Stimulated activated naive CD8-positive, alpha-beta T cell treated with anti-CD3 and anti-CD28 coated beads, Interleukin-15, amount 100 ng/mL, for 72 hours (primary cell): Measurements from ENCODE around the gene CDK1.

Experiments
- ATAC-seq: fragments of 150-1000 bp; cut with Tn5 transposase; 2 replicates; pipeline ENCODE4 v1.10.0; 2021; ENCODE audit warnings: mild to moderate bottlenecking, moderate library complexity
- DNase-seq, 2 donors: peaks; one replicate each; pipeline ENCODE4 v3.0.0; 2021 to 2022
- H3K27ac Mint-ChIP-seq, 2 donors: one replicate each; pipeline ENCODE4 v1.8.0; 2022; ENCODE audit warnings: mild to moderate bottlenecking in 2 of 2, mixed read lengths in 2 of 2, moderate library complexity in 2 of 2
- H3K27me3 Mint-ChIP-seq: one replicate; pipeline ENCODE4 v1.8.0; 2022; ENCODE audit warnings: mixed read lengths
- H3K4me1 Mint-ChIP-seq: one replicate; pipeline ENCODE4 v1.8.0; 2022; ENCODE audit warnings: mild to moderate bottlenecking, mixed read lengths
- H3K4me3 Mint-ChIP-seq, 2 donors: one replicate each; pipeline ENCODE4 v1.8.0; 2022; ENCODE audit warnings: mild to moderate bottlenecking in 2 of 2, mixed read lengths in 2 of 2, moderate library complexity in 1 of 2
- H3K9me3 Mint-ChIP-seq, 2 donors: one replicate each; pipeline ENCODE4 v1.8.0; 2022; ENCODE audit warnings: mixed read lengths in 2 of 2

The CDK1 gene

DNA sequence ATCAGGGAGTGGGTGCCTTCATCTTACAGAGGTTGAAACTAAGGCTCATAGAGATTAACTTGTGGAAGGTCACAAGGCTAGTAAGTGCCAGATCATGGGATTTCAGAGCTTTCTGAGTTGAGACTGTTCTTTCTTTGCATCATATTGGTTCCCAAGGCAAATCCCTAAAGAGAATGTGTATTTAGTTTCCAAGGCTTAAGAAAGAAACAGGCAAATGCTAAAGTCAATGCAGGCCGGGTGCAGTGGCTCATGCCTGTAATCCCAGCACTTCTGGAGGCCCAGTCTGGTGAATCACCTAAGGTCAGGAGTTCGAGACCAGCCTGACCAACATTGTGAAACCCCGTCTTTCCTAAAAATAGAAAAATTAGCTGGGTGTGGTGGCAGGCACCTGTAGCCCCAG, 19.8 kb downstream of the CDK1 start:
- ATAC-seq (no peak), DNase-seq (no peak)
- Mint-ChIP-seq H3K27ac (peak overlapping the region in 1 of 2 donors; percentile 54), H3K9me3 (no peaks in the 10 kb centered on the region), H3K4me3 (no peak overlapping the region), H3K4me1 (peaks cover under 1% of the 10 kb centered on the region), H3K27me3 (no peaks in the 10 kb centered on the region)

DNA sequence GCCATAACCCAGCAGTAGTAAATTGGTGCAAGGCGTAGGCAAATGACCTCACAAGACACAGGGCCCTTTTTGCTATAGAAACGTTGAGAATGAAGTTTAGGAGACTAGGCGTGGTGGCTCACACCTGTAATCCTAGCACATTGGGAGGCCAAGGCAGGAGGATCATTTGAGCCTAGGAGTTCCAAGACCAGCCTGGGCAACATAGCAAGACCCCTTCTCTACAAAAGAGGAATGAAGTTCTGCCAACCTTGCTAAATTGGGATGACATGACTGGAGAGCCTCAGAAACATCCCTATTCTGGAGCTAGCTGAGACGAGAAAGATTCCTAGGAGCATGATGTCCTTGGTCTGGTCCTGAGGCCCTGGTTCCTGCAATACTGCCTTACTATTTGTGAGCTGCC, 20.6 kb downstream of the CDK1 start:
- DNase-seq = no peak
- Mint-ChIP-seq H3K27ac (no peak overlapping the region), H3K4me3 (no peak overlapping the region), H3K27me3 (no peaks in the 10 kb centered on the region), H3K9me3 (no peaks in the 10 kb centered on the region), H3K4me1 (peaks cover 5% of the 10 kb centered on the region)
- peak; percentile 9 for ATAC-seq

DNA sequence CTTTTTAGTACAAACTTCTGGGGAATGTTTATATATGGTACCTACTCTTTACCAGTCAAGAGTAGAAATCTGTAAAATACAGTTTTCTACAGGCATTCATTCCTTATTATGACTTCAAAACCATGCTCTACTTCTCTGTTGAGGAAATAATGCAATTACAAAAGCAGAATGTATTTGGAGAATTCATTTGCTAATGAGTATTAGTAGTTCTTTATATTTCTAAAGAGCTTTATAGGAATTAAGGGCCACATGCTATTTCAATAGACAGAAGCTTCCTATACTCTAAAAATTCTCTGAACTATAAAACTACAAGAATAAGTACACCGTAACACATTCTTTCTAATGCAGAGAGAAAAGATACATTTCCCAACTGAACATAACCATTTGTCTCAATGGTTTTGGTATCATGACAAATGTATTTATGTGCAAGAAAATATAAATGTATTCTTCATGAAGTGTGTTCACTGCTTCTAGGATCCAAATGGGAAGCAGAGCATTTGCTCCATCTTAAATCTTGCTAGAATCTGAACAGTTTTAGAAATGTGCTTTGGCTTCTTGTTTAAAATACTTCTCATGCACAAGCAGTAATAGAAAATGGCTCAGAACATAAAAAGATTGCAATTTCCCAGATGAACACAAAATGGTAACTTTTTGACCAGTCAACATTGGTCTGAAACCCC, 21.8 kb downstream of the CDK1 start:
- H3K27me3 Mint-ChIP-seq = no peaks in the 10 kb centered on the region
- no peak overlapping the region for H3K4me3 Mint-ChIP-seq
- no peak for DNase-seq
- ATAC-seq = no peak
- H3K27ac Mint-ChIP-seq = no peak overlapping the region
- H3K4me1 Mint-ChIP-seq = peaks cover 5% of the 10 kb centered on the region
- H3K9me3 Mint-ChIP-seq = no peaks in the 10 kb centered on the region

DNA sequence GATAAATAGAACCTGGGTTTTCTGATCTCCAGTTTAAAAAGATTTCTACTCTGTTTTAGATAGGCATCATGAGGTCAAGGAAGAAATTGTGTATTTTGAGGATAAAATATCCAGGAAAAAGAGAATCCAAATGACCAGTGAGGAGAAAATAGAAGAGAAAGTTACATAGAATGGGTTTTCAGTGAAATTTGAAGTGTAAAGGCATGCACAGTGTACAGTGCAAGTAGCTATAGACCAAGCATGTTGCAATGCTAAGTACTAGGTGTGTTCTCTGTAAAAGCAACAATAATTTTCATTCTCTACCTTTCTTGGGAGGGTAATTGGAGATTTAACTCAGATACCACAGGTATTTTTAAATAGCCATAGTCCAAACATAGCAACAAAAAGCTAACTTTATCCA, 22.6 kb downstream of the CDK1 start:
- DNase-seq (no peak), ATAC-seq (no peak)
- Mint-ChIP-seq H3K4me1 (peaks cover 5% of the 10 kb centered on the region), H3K9me3 (no peaks in the 10 kb centered on the region), H3K27me3 (no peaks in the 10 kb centered on the region), H3K4me3 (no peak overlapping the region), H3K27ac (no peak overlapping the region)

DNA sequence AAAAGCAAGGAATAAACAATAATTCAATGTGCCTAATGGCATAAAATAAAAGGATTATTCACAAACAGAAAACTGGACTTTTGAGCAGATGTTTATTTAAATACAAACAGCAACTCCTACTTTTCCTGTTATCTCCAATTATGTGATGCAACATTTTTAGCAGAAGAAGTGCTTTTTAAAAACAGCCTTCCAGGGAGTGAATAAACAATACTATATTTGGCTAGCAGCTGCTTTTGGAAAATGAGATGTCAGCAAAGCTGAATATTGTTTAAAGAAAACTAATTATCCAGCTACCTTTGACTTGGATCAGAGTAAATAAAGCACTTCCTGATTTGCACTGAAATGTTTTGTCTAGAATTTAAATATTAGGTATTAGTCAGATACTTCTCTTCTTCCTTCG, 23.2 kb downstream of the CDK1 start:
- ATAC-seq (no peak), DNase-seq (no peak)
- H3K27me3 Mint-ChIP-seq = no peaks in the 10 kb centered on the region
- no peak overlapping the region for H3K27ac Mint-ChIP-seq
- H3K9me3 Mint-ChIP-seq = no peaks in the 10 kb centered on the region
- H3K4me3 Mint-ChIP-seq = no peak overlapping the region
- H3K4me1 Mint-ChIP-seq = peaks cover 5% of the 10 kb centered on the region

DNA sequence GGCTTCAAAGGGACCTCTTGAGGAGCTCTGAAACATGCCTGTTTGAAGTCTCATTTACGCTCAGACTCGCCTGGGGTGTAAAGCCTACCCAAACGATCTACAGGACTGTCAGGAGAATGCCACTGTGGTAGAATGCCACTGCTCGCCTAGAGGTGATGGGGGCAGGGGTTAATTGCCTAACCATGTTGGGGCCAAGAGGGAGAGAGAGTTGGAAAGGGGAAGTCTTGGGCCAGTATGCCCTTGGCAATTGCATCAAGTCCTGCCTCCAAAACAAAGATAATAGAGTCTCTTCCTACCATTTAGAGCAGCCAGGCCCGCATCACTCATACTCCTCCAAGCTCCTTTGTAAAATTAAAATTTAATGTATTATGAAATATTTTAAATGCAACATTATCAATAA, 25.2 kb downstream of the CDK1 start:
- no peak for ATAC-seq
- Mint-ChIP-seq H3K4me3 (no peak overlapping the region), H3K4me1 (peaks cover 5% of the 10 kb centered on the region), H3K27me3 (no peaks in the 10 kb centered on the region), H3K9me3 (no peaks in the 10 kb centered on the region), H3K27ac (no peak overlapping the region)
- no peak for DNase-seq

DNA sequence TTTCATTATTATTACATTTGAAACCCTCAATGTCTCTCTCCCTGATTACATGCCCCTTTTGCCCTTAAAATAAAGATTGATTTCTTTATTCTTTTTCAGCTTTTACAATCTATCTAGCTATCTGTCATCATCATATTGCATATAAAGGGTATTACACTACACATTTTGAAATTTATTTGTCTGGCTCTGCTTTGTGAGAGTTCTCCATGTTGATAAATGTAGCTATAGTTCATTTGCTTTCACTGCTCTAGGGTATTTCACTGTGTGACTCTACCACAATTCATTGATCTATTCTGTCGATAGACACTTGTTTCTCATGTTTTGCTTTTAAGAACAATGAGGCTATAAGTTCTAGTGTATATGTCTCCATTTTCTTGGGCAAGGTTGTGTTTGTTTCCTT, 25.6 kb downstream of the CDK1 start:
- Mint-ChIP-seq H3K9me3 (no peaks in the 10 kb centered on the region), H3K4me3 (no peak overlapping the region), H3K4me1 (peaks cover 5% of the 10 kb centered on the region), H3K27ac (no peak overlapping the region), H3K27me3 (no peaks in the 10 kb centered on the region)
- ATAC-seq (no peak), DNase-seq (no peak)

DNA sequence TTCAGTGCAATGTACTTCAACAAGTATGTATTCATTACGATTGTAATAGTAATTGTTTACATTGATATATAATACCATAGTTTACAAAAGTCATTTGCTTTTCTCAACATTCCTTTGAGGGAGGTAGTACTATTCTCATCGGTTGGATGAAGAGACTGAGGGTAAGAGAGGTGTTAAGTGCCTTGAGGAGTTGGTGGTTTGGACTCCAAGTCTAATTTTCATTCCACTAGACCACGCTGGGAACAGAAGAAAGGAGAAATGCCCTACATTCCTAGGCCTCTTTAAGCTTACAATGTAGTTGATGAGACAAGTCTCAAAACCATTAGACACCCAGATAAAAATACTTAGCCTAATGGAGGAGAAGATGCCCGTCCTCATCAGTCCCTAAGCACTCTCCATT, 28.6 kb downstream of the CDK1 start:
- no peak overlapping the region for H3K27ac Mint-ChIP-seq
- H3K27me3 Mint-ChIP-seq = no peaks in the 10 kb centered on the region
- peaks cover 5% of the 10 kb centered on the region for H3K4me1 Mint-ChIP-seq
- DNase-seq (no peak), ATAC-seq (no peak)
- H3K4me3 Mint-ChIP-seq = no peak overlapping the region
- no peaks in the 10 kb centered on the region for H3K9me3 Mint-ChIP-seq

DNA sequence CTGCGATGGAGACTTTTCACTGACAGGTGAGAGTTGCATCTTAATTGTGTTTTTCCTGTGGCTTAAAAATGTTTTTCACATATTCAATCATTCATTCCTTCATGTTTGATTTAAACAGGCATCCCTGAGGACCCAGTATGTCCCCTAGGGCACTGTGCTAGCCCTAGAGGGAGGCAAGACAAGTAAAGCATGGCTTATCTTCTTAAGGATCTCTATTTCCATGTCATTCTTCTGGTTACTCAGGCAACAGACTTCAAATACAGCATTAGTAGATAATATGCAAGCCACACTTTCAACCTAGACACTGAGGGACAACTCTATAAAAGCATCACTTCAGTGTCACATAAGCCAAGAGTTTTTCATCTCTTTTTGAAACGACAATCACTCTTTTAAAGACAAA, 29.2 kb downstream of the CDK1 start:
- H3K4me1 Mint-ChIP-seq = peaks cover 5% of the 10 kb centered on the region
- no peak overlapping the region for H3K27ac Mint-ChIP-seq
- H3K9me3 Mint-ChIP-seq = no peaks in the 10 kb centered on the region
- H3K27me3 Mint-ChIP-seq = no peaks in the 10 kb centered on the region
- ATAC-seq (no peak), DNase-seq (no peak)
- no peak overlapping the region for H3K4me3 Mint-ChIP-seq

DNA sequence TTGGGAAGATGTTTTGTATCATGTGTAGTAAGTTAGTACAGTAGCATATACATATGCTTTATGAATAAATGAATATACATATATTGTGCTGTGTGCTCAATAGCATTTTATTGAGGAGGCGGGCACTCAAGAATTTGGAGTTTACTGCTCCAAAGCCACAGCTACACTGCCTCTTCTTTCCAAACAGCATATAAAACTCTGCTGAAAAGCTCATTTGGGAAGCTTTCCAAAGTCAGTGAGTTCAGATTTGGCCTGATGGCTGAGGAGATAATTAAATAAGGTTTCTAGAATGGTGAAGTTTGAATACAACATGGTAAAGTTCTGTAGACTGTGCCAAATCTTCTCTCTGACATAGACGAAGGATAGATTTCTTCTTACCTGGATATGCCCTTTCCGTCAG, 29.8 kb downstream of the CDK1 start:
- Mint-ChIP-seq H3K9me3 (no peaks in the 10 kb centered on the region), H3K4me1 (peaks cover 5% of the 10 kb centered on the region), H3K4me3 (no peak overlapping the region), H3K27me3 (no peaks in the 10 kb centered on the region), H3K27ac (no peak overlapping the region)
- no peak for DNase-seq
- no peak for ATAC-seq

DNA sequence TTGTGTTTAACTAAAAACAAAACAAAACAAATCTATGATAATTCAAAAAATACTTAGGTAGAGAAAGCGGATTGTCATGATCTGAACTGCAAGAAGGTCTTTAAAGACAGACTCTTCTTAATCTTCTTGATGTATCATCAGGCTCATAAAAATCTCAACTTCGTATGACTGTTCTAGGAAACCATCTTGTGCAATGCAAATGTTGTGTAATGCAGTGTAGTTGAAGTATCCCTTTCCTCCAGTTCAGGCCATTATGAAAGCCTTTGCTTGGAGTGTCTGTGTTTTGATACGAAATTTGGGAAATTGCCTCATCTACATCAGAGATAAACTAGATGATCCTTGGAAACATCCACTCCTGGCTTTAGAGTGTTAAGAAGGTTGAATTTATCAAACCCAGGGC, 30.9 kb downstream of the CDK1 start:
- Mint-ChIP-seq H3K4me3 (no peak overlapping the region), H3K27ac (no peak overlapping the region), H3K4me1 (no peaks in the 10 kb centered on the region), H3K27me3 (no peaks in the 10 kb centered on the region), H3K9me3 (no peaks in the 10 kb centered on the region)
- ATAC-seq (no peak), DNase-seq (no peak)

DNA sequence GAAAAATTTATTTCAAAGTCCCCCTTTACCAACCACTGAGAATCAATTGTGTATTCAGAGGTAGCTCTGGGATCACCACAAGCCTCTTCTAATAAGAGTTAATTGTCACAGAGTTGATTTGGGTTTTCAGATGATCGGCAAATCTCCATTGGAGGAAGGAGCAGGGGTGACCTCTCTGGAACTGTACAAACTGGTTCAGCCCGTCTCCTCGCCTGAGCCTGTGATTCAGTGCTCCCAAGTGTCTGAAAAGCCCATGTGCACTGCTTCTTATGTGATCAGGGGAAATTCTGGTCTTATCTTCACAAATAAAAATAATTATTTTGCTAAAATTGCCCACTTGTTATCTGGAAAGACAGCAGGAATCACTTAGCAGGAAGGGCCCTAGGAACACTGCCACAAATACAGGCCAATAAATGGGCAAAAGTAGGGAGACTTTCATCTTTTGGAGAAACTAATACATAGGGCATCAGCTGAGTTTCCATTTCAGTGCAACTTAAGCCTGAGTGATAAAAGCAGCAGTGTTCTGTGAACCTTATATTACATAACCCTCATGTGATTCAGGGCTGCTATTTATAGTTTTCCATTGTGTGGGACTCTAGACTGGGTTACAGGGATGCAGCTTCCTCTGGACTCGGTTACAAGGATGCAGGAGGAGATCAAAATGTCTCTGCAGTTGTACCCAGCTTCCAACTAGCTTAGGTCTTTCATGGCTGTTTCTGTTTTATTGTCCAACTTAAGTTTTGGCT, 32.3 kb downstream of the CDK1 start:
- Mint-ChIP-seq H3K27ac (no peak overlapping the region), H3K4me1 (no peaks in the 10 kb centered on the region), H3K27me3 (no peaks in the 10 kb centered on the region), H3K9me3 (no peaks in the 10 kb centered on the region), H3K4me3 (no peak overlapping the region)
- DNase-seq (no peak), ATAC-seq (no peak)

DNA sequence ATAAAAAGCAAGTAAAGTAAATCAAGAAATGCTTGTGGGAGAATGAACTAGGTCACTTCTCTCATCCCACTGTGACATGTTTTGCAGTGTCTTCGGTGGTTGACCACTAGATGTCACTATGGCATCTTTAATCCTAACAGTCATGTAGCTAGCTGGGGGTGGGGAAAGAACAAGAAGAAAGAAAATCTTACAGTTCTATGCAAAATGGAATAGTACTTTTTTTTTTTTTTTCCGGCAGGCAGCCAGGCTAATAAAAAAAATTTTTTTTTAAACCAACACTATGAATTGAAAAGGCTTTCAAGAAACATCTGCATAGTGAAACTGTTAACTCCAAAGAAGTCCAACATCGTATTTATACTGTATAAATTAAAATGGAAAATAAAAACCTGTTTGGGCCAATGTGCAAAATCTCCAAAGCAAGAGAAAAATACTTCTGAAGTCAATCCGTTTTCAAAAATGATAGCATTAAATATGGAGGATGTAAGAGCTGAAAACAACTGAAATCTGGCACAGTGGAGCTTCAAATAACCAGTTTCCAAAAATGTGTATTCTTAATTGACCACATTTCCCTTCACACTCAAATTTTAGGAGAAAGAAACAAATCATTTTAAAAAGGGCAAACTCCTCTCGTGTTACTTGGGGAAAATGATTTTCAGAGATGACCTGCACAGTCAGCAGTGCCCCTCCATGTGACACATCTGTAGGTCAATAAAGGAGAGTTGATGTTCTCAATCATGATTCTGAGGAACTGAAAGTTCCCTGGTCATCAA, 38.5 kb downstream of the CDK1 start:
- H3K4me1 Mint-ChIP-seq = no peaks in the 10 kb centered on the region
- no peak overlapping the region for H3K4me3 Mint-ChIP-seq
- ATAC-seq (peak; percentile 74), DNase-seq (peak; percentile 13 to 23)
- H3K9me3 Mint-ChIP-seq = no peaks in the 10 kb centered on the region
- no peak overlapping the region for H3K27ac Mint-ChIP-seq
- H3K27me3 Mint-ChIP-seq = no peaks in the 10 kb centered on the region

DNA sequence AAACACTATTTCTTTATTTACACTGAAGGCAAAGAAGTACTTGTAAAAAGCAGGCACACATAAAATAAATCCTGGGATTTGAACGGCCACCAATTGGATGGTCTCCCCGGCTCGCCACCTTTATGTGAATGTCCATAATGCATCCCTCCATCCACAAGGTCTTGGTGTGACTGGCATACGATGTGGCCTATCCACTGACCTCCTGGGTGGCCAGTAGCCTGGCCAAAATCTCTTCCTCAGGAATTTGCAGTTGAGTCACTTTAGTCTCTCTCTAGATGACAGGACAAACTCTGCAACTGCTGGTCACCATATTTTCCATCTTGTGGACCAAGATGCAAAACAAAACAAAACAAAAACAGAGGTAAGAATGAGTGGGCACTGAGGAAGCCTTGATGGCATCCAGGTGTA, 39.1 kb downstream of the CDK1 start:
- Mint-ChIP-seq H3K27ac (no peak overlapping the region), H3K4me1 (no peaks in the 10 kb centered on the region), H3K9me3 (no peaks in the 10 kb centered on the region), H3K4me3 (no peak overlapping the region), H3K27me3 (no peaks in the 10 kb centered on the region)
- DNase-seq (no peak), ATAC-seq (no peak)

DNA sequence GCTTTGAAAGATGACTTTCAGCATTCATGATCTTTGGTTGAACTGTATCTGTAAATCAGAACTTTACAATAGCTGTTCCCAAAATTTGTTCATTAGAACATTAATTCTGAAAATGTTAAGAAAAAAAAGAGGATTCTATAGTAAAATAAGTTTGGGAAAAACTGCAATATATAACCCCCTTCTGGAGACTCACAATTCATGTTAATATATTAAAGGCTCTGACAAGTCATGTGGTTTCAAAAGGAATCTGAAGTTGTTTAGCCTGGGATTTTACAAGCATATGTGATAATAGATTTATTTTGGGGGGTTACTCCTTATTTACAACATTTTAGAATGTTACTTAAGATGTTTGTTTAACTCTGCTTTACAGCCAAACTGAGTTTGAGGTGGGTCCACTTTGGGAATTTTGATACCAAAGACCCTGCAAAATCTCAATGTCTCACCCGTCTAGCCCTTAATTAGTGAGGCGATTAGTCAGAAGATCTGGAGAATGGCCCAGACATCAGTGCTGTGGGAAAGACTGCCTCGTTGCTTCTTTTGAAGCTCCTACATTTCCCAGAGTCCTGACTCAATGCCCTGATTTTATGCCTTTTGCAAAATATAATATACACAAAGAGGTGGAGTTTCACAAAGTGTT, 40.0 kb downstream of the CDK1 start:
- Mint-ChIP-seq H3K9me3 (no peaks in the 10 kb centered on the region), H3K4me3 (no peak overlapping the region), H3K27ac (no peak overlapping the region), H3K4me1 (no peaks in the 10 kb centered on the region), H3K27me3 (no peaks in the 10 kb centered on the region)
- no peak for DNase-seq
- ATAC-seq = no peak

DNA sequence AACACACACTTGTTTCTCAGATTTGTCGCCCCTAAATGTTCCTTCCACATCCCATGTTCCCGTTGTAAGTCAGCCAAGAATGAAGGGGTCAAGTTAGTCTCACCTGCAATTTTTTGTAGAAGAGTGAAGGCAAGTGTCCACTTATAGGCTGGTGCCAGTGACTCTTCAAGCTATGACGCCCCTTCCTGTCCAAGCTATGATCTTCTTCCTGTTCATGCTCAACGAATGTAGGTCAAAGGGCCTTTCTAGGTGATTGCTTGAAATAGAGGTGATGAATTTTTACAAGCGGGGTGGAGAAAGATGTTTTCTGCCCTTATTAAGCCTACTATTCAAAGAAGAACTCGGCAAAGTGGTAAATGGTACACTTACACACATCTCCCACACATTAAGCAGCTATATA, 41.0 kb downstream of the CDK1 start:
- no peaks in the 10 kb centered on the region for H3K4me1 Mint-ChIP-seq
- no peaks in the 10 kb centered on the region for H3K27me3 Mint-ChIP-seq
- no peaks in the 10 kb centered on the region for H3K9me3 Mint-ChIP-seq
- ATAC-seq (no peak), DNase-seq (no peak)
- H3K4me3 Mint-ChIP-seq = no peak overlapping the region
- H3K27ac Mint-ChIP-seq = no peak overlapping the region
